Stimulated activated CD4-positive, alpha-beta T cell treated with anti-CD3 and anti-CD28 coated beads, Interleukin-4, amount 100 ng/mL, for 4 hours (primary cell): ENCODE results near the gene TYMP.

Experiments used
- DNase-seq, 2 experiments: peaks; one replicate each; pipeline ENCODE4 v3.0.0-alpha.2; 2020

Gene TYMP, protein sequence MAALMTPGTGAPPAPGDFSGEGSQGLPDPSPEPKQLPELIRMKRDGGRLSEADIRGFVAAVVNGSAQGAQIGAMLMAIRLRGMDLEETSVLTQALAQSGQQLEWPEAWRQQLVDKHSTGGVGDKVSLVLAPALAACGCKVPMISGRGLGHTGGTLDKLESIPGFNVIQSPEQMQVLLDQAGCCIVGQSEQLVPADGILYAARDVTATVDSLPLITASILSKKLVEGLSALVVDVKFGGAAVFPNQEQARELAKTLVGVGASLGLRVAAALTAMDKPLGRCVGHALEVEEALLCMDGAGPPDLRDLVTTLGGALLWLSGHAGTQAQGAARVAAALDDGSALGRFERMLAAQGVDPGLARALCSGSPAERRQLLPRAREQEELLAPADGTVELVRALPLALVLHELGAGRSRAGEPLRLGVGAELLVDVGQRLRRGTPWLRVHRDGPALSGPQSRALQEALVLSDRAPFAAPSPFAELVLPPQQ

DNA sequence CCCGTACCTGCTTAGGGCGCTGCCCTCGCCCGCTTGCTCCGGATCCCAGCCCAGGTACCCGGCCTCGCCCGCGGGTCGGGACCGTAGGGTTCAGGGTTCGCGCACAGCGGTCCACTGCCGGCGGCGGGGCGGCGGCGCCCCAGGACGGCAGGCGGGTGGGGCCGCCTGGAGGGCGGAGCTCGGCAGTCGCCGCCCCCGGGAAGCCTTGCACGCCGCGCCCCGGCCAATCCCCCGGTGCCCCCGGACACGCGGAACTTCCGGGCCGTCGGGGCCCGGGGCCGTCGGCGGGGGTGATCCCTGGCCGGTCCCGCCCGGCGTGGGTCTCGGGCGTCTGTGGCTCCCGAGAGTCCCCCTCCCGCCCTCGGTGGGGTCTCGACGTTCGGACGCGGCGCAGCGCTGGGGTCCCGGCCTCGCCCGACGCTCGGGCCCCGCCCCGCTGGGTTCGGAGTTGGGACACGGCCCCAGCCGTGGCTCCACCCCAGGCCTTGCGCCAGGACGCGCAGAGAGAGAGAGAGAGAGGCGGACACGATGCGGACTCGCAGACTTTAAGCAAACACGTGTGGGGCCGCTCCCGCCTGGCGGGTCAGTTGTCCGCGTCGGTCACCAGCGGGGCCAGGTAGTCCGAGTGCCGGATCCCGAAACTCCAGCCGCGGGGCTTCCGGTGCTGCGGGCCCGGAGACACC, at the start of gene TYMP:
TYMP (minus strand) TSS at position 116 of the 683 bp plus-strand sequence. CDS start 303 bp downstream, outside the sequence.
- peak; percentile 75 to 76 for DNase-seq

DNA sequence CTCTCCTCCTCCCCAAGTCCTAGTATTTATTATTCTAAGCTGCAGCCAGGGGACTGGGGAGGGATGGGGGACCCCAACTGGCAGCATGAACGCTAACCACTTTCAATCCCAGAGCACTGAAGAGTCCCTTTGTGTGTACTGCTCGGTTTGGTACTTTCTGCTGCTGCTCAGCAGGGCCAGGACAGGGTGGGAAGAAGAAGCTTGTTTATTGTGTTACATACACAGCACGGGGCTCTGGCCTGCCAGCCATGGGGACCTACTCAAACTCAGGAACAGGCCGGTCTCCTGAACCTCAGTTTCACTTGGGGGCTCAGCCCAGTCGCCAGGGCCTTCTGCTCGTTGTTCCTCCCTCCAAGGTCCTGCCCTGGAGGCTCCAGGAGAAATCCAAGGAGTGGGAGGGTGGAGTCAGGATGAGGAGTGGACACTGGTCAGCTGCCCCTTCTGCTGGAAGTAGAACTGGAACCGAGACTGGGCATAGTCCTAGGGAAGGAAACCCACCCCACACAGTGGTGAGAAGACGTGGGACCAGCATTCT, 49.0 kb upstream of the TYMP start:
- DNase-seq, result no peak

DNA sequence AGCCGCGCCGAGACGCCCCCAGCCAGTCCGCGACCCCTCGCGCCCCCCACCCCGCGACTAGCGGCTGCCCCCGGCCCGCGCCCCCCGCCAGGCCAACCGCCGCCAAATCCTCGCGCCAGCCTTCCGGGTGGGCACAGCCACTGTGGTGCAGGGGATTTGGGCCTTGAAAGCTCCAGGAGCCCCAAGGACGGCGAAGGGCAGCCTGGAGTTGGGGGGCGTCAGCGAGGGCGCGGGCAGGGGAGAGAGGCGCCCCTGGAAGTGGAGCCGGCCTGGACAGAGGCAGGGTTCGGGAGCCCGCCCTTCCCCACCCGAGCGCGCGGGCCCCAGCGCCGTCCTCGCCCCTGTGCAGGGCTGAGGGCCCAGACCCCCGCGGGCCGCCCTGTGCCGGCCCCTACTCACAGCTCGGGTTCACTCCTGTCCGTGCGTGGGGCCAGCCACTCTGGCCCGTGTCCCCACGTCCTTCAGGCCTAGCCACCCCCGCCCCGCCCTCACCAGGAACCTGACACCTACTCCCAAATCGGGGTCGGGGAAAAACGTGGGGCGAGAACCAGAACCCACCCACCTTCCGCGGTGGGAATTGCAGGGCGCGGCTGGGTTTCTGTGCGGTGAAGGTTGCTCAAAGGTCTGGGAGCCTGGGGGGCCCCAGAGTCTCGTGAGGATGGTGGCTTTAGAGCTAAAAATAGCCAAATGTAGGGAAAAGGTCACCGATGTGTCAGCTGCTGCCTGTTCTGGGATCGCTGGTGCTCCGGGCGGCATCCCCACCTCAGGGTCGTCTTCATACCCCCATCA, 48.4 kb upstream of the TYMP start, which contains the start of gene CPT1B:
CPT1B (minus strand) TSS at position 441 of the 789 bp plus-strand sequence. CDS start 512 bp downstream, outside the sequence.
- no peak for DNase-seq

DNA sequence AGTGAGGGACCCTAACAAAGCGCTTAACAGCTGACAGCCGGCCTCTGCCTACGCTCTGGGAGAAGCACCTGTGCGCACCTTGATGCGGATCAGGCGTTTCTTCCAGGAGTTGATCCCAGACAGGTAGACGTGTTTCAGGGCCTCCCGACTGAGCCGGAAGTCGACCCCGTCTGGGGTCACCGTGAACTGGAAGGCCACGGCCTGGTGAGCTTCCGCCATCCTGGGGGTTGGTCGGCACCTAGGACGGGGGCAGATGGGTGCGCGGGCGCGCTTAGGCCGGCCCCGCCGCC, 47.8 kb upstream of the TYMP start:
- no peak for DNase-seq

DNA sequence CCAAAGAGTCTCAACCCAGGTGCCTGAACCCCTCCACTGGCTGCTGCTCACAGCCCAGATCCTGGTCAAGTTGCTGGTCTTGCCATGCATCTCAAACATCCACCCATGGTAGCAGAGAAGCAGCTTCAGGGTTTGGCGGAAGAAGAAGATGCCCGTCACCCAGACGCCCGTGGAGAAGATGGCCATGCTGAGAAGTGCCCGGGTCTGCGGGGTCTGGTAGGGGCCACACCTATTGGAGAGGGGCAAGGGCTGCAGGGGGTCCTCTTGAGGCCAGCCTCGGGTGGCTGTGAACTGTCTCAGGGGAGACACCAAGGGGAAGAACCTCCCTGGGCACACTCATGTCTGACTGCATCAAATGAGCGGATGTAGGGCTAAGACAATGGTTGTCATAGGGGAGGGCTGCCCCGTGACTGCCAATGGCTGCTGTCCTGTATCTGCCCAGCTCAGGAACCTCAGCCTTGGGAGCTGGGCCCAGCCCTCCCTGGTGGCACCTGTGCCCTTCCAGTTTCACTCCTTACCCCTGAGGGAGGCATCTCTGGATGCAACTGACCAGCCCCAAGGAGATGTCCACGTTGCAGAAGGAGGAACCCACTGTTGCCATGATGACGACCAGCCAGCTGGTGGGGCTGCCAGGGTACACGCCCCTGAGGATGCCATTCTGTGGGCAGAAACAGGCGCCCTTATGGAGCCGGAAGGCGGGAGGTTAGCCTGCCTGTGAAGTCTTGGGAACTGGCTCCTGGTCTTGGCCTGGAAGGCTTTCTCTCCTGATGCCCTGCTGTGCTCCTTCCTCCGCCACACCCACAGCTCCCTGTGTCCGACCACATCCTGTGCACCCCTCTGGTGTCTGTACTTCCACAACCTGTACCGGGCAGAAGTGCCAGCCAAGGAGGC, 47.2 kb upstream of the TYMP start:
- no peak for DNase-seq

DNA sequence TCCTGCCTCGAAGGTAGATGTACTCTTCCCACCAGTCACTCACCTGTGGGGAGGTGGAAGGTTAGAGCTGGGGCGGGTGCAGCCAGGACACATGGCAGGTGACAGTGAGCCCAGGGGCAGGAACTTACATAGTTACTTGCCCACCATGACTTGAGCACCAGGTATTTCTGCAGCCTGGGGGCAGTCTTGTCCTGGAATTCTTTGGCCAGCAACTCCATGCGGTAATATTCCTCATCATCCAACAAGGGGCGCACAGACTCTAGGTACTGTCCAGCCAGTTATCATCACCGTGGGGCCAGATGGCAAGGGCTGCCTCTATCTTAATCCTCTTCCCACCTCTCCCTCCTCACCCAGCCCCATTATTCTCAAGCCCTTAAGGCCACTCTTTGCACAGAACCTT, 46.3 kb upstream of the TYMP start:
- no peak for DNase-seq

DNA sequence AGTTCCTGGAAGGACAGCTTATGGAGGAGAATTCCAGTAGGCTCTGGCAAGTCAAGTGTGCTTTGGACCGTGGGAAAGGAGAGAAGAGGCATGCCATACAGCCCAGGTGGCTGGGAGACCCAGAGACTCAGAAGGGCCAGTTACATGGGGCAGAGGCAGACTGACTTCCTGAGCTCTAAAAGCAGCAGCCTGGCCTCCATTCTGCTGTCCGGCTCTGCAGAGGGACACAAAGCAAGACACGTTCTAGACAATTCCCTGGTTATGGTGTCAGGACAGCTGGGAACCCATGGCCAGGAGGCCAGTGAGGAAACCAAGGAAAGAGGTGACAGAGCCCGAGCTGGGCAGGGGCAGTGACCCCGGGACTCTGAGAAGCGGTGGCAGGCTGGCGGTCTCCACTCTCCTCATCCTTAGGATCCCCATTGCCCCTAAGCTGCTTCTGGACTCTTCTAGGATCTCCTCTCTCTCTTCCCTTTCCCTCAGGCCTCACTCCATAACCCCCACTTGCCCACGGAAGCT, 45.7 kb upstream of the TYMP start:
- no peak for DNase-seq

DNA sequence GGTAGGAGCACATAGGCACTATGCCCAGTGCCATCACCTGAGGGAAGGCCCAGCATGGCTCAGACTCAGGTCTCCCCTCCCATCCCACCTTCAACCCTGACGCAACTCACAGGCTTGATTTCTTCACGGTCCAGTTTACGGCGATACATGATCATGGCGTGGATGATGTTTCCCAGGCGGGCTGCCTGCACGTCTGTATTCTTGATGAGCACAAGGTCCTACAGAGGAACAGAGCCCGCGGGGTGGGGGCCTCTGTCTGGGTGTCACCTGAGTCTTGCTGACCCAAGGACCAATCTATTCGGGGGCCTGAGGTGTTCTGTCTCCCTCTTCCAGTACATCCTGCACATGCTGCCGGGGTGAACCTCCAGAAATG, 44.6 kb upstream of the TYMP start:
- DNase-seq, result no peak

DNA sequence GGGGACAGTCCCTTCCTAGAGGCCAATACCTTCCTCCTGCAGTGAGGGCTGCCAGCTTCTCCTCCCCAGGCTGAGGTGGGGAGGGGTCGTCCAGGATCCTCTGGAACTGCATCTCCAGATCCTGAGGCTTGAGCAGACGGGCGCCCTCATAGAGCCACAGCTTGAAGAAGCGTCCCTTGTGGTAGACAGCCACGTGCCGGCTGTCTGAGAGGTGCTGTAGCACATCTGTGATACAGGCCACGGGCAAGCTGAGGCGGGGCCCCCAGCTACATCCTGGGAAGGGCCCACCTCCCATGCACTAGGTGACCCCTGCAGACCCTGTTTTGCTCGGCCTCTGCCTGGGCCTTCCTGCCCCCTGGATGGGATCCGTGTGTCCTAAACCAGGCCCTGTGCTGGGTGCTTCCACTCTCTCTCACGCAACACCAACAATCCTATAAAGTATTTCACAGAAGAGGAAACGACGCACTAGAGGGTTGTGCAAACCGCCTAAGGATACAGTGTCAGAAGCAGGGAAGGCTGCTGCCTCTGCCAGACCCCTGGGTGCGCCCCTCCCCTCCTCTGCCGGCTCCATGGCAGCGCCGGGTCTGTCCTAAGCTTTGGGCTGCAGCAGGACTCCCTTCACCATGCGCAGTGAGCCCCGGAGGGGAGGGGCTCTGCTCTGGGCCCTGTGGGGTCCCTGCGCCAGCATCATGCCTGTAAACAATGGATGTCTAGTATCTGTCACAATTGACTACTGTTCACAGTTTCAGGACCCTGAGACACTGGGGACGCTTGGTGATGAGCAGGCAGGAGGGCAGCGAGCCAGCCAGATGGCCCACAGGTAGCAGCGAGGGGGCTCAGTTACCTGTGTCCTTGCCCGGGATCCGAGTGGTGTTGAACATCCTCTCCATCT, 43.9 kb upstream of the TYMP start:
- DNase-seq, result no peak

DNA sequence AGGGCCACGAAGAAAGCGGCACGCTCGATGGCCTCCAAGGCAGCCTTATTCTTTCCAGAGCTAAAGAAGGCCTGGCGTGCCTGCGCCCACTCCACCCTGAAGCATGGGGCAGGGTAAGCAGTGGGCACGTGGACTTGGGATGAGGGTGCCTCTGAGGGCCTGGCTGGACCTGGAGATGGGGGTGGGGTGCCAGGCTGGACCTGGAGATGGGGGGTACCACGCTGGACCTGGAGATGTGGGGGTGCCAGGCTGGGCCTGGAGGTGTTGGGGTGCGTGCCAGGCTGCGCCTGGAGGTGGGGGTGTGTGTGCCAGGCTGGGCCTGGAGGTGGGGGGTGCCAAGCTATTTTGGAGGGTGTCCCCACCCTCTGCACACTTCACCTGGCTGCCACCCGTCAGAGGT, 43.2 kb upstream of the TYMP start:
- no peak for DNase-seq

DNA sequence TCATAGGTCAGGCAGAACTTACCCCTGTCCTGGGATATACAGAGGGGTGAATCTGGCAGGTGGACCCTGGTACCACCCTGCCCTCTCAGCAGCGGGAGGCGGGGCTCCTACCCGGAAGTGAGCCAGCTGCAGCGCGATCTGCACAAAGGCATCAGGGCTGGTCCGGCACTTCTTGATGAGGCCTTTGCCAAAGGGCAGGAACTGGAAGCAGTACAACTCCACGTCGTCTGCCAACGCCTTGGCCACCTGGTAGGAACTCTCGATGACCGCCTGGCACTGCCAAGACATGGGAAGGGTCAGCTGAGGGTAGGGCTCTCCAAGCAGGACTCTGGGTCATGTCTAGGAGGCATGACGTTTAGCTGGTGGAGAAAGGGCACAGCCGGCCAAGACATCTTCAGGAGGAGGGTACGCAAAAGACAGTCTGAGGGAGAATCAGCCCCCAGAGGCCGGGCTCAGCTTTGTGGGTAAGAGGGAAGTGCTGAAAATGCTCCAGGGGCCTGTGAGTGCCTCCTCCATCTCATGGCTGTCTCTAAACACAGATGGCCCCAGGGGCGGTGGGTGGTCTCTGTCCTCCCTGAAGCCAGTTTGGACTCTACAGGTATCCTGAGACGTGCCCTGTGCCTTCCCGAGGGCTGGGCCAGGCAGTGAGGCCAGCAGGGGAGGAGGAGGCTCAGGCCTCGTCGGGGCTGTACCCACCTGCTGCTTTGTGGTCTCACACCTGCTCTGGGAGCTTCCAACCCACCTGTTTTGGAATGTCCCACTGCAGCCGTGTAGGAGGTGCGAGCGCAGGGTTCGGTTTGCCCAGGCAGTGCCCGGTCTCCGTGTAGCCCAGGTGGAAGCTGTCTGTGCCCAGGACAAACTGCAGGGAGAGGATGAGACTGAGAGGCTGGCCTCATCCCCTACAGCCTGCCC, 41.7 kb upstream of the TYMP start:
- DNase-seq, result no peak

DNA sequence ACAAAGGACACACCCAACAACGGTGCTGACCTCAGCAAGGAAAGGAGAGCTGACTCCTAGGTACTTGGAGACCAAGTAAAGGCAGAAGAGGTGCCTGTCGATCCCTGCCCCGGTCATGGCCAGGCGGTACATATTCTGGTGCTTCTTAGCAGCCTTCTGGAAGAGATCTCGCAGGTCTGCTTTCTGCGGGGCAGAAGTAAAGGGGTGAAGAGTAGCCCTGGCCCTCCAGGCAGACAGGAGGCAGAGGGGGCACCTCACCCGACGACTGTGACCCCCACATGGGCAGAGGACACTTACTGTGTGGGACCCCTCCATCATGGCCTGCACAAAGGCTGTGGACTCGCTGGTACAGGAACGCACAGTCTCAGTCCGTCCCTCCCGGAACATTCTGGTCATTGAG, 41.0 kb upstream of the TYMP start:
- no peak for DNase-seq

DNA sequence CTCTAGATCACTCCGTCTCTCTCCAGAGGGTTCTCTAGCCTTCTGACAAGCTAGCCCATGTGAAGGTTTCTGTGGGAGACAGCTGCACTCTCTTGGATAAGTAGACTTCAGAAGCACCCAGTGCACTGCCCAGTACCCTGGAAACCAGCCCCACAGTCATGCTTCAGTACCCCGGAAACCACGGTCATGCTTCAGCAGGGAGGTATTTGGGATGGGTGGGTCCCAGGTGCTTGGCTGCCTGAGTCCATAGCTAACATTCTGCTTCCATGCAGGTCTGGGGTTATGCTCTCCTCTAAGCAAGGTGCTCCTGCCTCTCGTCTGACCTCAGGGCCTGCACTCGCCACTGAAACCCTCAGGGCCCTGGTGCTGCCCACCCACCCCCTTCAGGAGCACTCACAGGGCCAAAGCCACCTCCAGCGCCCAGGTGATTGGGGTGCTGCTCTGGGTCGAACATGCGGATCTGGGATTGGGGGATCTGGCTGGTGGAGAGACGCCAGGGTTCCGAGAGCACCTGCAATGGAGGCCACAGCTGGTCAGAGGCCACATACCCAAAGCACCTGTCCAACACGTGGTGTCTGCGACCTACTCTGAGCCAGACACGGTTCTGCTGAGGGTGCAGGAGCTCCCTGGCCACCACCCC, 40.2 kb upstream of the TYMP start:
- no peak for DNase-seq

DNA sequence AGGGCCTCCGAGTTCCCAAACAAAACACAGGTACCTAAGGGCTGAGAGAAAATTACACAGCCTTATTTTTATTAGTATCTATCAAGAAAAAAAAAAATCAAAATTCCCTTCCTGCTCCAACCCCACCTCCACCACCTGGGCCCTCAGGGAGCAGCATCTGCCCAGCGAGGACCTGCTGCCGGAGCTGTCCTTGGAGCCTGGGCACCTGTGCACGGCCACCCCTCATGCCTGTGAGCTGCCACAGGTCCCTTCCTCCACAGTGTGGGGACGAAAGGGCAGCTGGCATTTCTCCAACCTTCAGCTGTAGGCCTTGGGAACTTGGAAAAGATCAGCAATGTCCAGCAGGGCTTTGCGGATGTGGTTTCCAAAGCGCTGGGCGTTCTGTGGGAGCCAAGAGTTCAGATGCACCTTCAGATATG, 39.2 kb upstream of the TYMP start:
- no peak for DNase-seq

DNA sequence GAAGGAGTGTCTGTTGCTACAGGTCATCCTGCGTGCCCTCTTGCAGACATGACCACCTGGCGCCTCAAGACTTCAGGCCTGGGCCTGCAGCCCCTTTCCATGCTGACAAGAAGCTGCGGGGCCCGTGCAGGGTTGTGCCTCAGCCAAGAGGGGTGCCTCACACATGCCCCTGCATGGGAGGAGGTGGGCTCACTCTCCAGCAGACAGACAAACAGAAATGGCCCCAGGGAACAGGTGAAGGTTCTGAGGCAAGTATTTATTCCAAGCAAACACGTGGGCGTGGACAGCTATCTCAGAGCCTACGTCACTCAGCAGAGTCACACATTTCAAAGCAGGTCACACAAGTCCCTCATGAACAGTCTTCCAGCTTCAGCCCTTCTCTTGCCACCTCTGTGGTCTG, 38.8 kb upstream of the TYMP start:
- no peak for DNase-seq

DNA sequence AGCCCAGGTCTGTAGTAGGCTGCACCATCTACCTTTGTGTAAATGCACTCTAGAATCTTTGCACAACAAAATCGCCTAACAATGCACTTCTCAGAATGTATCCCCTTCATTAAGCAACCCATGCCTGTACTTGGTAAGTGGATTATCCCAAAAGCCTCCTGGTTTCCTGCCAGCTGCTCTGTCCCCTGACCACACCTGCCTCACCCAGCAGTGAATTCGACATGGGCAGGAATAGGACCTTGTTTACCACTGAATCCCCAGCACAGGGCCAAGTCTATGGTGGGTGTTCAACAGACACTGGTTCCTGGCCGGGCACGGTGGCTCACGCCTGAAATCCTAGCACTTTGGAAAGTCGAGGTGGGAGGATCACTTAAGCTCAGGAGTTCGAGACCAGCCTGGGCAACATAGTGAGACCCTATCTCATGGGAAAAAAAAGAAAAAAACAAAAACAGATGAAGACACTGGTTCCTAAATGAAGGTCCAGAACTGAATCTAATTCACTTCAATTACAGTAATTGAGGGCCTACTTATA, 38.0 kb upstream of the TYMP start:
- no peak for DNase-seq

DNA sequence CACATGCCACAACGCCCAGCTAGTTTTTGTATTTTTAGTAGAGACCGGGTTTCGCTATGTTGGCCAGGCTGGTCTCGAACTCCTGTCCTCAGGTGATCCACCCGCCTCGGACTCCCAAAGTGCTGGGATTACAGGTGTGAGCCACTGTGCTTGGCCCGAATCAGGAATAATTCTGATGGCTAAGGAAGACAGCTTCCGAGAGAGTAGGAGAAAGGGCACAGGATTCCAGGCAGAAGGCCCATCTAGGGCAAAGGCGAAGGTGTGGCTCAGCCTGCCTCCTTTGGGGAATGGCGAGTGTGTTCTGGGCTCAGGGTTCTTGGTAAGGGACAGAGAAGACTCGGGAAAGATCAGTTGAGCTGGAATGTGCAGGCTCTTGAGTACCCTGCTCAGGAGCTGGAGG, 34.5 kb upstream of the TYMP start:
- DNase-seq, result no peak

DNA sequence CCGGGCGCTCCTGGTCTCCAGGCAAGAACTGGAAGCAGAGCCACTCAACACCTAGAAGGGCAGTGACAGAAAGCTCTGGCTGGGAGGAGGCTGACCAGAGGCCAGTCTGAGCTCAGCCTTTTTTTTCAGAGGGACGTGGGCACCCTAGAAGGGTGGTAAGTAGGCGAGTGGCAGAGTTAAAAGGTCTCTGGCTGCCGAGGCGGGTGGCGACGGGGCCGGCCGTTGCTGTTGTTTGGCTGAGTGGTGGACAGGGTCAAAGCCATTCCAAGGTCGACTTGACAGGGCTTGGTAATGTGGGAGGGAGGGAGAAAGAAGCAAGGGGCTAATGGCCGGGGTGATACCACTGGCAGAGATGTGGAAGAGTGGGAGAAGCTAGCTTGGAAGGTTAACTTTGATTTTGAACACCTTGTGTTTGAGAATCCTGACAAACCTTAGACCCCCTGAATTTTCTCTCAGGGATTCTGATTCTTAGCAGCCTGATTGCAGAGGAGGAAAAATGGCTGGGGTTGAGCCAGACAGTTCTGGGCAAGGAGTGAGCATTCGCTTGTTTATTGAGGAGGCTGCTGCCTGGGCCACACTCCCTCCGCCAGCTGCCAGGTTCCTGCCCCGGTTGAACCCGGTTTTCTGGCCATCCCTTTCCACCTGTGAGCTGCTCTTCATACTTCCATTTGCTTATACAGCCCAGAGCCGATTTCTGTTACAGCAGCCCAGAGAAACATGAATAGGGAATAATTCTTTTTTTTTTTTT, 33.8 kb upstream of the TYMP start:
- DNase-seq, result no peak
